SKM-1 treated with dmso at 0.1 percent for 144 hours (cell line): ENCODE data around the gene KIF2C.
"Not testable (repeated sequence)": the region's sequence is repeated elsewhere in the genome, so short reads cannot be mapped to it uniquely, and the experiment has no call there.

Source experiments
- DNase-seq: peaks from one replicate; lab custom pipeline; 2025; ENCODE audit not compliant: unreplicated experiment; lab: John Stamatoyannopoulos, UW

The KIF2C gene

DNA sequence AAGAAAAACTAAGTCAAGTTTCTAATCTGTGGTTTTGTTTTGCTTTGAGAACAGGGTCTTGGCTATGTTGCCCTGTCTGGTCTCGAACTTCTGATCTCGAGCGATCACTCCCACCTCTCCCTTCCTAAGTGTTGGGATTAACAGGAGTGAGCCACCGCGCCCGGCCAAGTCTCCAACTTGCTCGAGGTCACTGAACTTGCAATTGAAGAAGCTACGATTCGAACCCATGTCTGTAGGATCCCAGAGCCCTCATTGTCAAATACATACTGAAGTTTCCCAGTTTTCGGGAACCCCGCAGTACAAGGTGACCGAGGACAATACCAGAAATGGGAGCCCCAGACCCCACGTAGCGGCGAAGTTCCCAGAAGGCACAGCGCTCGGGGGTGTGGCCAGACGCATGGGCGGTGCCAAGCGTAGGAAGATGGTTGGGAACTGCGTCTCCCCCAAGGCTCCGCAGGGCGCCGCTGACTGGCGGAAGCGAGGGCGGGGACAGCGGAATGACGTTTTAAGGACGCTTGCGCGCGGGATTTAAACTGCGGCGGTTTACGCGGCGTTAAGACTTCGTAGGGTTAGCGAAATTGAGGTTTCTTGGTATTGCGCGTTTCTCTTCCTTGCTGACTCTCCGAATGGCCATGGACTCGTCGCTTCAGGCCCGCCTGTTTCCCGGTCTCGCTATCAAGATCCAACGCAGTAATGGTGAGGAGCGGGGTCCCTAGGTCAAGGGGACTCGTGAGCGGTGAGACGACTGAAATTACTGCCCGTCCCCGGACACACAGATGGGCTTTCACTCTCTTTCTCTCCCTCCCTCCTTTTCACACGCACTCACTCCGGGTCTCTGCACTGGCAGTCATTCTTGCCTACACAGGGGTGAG lies at the start of gene KIF2C:
Gene KIF2C (plus strand): TSS at position 531 of the 872 bp plus-strand sequence. CDS start 96 bp downstream, at position 627.
- peak; percentile 97 for DNase-seq

DNA sequence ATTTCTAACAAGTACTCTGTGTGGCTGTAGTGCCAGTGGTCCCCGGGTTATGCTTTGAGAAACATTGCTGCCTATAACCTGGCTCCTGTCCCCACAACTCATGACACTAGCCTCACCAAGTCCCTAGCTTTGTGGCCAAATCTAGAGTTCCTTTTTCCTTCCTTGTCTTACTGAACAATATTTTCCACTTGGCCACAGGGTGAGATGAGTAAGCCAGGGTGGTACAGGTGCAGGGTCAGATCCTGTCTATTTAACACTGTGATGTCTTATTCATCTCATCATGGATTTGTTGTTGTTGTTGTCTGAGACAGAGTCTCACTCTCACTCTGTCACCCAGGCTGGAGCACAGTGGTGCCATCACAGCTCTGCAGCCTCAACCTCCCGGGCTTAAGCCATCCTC lies 46.5 kb upstream of the KIF2C start:
- no peak for DNase-seq

DNA sequence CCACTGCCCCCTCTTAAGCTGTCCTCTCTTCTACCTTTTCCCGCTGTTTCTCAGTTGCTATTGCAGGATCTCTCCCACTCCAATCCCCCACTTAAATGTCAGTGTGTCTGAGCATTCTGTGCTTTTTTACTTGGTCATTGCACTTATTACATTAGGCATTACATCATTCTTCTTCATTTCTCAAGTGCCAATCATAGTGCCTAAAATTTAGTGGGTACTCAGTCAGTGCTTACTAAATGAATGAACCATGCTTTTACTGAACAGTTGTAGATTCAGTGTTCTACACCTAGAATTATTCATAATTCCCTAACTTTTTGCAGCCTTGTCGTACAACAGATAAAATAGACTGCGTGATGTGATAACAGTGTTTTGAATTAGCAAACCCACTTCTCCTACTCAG lies 45.7 kb upstream of the KIF2C start:
- DNase-seq, result no peak

DNA sequence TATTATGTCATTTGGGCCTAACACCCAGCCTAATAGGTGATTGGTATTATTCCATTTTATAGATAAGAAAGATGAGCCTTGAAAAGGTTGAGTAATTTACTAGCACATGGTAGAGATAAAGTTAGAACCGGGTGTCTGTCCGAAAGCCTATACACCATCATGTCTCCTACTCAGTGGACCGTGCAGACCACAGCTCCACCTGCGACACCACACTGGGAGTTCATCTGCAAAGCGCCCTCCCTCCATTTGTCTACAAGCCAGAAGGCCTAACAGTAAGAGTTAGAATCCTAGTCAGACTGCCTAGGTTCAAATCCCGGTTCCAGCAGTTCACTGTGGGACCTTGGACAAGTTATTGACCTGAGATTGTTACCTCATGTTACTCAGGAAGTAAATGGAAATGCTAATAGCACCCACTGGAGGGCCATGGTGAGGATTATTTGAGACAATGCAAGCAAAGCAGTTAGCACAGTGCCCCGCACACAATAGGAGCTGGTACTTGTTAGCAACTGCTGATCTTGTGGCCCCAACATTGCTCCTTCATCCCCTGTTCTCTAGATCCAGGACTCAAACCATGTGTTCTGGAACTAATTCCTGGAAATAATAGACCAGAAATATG lies 44.7 kb upstream of the KIF2C start:
- no peak for DNase-seq

DNA sequence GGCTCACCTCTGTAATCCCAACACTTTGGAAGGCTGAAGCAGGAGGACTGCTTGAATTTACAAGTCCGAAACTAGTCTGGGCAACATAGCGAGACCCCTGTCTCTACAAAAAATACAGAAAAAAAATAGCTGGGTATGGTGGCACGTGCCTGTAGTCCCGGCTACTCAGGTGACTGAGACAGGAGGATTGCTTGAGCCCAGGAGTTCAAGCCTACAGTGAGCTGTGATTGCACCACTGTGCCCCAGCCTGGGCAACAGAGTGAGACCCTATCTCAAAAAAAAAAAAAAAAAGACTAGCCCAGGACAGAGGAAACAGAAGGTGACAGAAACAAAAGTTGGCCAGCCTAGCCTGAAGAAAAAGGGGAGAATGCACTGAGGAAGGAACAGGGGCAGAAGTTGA lies 44.0 kb upstream of the KIF2C start:
- DNase-seq, result no peak

DNA sequence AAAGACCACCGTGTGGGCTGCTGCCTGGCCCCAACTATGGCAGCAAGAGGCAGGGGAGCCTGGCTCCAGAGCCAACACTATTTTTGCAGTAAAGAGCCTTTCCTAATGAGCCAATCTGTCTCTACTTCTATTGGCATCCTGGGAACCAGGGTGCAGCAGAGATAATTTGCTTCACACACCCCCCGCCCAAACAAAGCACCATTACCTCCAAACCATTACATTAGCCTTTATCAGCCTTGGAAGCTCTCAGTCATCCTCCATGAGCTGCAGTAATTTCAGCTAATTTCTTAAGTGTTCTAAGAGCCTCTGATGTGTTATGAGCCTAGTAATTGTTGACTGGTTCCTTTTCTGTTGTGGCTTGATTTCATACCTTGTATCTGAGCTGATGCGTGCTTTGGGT lies 43.5 kb upstream of the KIF2C start:
- no peak for DNase-seq

DNA sequence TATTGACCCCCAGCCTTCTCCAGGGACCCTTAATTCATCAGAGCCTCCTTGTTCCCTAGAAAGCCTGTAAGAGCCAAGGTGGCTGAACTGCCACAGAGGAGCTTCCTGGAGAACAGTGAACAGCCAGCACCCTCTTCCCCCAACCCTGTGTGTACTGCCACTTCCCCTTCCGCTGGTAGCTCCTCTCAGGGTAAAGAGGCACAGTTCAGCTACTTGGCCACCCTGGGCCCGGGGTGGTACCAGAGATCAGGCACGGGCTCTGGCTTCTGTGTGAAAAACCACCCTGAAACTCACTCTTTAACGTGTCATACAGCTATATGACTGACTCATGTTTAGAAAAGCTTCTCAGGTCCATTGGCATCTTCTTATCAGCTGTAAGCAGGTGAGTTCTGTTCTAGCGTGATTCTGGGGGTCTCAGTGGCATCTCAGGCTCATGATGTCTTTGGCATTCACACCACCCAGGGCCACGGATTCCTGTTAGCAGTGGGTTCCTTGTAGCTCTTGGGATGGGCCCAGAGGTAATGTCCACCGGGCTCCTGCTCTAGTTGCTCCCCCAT lies 42.8 kb upstream of the KIF2C start:
- DNase-seq, result no peak

DNA sequence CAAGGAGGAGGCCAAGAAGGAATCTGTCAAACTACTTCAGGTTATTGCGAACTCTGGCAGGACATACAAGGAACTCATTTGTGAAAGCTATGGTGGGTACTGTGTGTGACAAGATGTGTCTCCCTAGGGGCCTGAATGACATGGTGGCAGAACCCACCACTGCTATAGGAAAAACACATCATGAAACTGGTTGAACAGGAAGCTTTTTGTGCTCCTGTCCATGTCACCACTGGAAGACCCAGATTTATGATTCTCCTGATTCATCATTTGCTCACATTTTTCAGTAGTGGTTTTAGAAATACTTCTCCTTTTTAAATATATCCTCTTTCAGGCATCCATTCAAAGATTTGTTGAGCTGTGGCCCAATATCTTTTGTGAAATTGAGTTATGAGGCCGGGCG lies 41.5 kb upstream of the KIF2C start:
- DNase-seq, result peak; percentile 17

DNA sequence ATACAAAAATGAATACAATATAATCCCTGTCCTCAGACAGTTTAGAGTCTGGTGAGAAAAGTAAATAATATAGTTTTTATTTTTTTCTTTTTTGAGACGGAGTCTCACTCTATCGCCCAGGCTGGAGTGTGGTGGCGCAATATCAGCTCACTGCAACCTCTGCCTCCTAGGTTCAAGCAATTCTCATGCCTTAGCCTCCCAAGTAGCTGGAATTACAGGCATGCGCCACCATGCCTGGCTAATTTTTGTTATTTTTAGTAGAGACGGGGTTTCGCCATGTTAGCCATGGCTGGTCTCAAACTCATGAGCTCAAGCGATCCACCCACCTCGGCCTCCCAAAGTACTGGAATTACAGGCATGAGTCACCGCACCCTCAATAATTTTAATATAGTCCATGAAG lies 40.3 kb upstream of the KIF2C start:
- not testable (repeated sequence) for DNase-seq

DNA sequence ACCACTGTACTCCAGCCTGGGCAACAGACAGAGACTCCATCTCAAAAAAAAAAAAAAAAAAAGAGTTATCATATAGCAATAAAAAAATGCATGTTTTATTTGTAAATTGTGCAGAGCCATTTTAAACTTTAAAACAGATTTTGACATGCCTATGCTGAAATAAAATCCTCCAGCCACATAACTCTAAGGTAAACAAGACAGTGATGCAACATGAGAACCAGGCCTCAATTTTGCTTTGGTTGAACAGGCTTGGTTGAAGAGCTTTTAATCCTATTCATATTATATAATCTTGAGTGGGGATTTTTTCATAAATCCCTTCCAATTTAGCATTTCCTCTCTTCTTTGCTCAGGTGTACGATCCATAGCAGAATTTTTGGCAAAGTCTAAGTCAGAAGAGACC lies 39.1 kb upstream of the KIF2C start:
- DNase-seq, result no peak

DNA sequence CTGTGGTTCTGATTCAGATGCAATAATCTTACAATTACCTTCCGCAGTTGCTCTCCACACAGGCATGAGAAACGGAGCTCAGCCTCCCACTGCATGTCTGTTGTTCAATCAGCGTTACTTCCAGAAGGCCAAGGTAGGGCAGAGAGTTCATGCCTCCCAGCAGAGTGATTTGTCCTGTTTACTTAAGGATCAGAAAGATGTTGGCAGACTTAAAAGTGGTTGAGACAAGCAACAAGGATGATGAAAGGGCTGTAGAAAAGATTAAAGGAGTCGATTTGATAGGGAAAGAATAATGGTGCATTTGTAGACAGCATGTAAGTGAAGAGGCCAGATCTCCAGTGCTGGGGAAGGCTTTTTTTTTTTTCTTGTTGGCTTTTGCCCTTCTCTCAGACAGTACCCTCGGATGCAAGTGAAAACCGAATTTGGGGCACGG lies 38.5 kb upstream of the KIF2C start:
- no peak for DNase-seq

DNA sequence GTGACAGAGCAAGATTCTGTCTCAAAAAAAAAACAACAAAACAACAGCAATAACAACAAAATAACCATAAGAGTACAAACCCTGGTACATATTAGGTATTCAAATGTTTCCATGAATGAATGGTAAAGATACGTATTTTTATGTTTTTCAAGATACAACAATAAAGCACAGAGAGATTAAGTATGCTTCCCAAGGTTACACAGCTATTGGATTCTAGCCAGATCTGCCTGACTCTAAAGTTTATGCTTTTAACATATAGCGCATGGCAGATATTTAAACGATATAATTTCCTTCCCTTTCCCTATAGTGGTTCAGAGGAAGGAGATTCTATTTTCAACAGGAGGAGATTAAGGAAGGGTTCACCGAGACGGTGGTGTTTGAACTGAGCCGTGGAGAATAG lies 34.2 kb upstream of the KIF2C start:
- DNase-seq, result no peak

DNA sequence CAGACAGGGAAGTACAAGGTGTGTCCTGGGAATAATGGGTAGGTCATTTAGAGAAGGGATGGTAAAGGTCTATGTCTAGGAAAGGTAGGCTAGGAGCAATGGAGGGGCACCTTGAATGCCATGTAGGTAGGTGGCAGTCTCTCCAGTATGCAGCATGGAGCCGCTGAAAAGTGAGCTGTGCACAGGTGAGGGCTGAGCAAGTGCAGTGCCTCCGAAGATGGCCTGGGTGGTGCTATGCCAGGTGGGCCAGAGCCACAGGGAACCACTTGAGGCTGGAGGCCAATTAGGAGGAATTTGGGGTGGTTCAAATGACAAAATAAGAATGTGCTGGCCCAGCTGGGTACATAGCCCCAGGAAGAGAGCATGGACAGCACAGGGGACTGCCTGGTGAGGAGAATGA lies 33.7 kb upstream of the KIF2C start:
- DNase-seq, result no peak

DNA sequence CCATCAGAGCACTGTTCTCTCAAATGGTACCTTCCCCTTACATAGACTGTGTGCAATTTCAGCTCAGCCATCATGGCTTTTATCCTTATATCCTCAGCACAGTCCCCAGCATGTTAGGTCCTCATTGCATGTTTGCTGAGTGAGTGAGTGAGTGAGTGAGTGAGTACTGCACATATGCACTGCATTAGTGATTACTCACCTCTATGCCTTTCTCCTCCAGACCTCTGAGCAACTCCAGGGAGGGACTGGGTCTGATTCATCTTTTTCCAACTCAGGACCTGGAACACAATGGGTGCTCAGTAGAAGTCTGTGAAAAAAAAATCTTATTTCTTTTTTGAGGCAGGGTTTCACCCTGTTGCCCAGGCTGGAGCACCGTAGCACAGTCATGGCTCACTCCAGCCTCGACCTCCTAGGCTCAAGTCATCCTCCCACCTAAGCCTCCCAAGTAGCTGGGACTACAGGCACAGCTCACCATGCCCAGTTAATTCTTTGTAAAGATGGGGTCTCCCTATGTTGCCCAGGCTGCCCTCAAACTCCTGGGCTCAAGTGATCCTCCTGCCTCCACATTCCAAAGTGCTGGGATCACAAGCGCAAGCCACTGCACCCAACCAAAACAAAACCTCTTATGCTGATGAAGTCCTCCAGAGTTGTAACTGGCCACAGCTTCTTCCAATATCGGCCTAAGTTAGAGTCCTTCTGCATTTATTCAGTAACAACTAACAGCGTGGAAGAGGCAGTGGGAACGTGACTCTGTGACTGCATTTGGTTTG lies 32.3 kb upstream of the KIF2C start:
- no peak for DNase-seq

DNA sequence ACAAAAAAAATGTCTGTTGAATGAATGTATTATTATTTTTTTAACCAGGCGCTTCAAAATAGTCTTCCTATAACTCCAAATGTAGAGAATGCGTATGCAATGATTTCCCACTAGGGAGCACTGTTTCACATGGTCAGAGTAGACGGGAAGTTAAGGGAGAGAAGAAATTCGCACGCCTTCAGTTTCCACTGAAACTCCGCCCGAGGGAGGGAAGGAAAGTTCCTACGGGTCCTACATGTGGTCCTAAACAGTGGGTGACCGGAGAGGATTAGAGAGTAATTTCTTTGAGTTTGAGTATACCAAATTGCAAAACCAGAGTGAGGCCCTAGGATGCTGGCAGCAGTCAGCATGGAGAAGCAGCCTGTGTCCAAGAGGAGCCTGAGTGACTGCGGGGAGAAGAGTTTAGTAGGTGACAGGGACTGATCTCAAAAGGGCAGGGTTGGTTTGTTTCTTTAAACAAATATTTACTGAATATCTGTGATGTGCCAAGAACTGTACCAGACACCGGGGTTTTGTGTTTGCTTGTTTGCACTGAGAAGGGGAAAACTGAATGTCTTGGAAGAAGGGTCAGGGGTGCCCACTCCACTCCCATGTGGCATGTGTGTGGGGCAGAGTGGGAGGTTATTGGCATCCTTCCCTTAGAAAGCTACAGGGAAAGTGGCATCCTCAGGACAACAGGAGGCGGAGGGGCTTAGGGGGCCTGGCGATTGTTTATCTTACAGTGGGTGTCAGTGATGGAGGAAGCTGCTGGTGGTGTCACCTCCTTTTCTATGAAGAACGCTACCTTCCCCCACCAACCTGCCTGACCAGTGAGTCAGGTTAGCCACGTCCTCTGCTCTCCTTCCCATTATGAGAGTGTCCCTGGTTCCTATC lies 31.4 kb upstream of the KIF2C start:
- peak; percentile 40 for DNase-seq

DNA sequence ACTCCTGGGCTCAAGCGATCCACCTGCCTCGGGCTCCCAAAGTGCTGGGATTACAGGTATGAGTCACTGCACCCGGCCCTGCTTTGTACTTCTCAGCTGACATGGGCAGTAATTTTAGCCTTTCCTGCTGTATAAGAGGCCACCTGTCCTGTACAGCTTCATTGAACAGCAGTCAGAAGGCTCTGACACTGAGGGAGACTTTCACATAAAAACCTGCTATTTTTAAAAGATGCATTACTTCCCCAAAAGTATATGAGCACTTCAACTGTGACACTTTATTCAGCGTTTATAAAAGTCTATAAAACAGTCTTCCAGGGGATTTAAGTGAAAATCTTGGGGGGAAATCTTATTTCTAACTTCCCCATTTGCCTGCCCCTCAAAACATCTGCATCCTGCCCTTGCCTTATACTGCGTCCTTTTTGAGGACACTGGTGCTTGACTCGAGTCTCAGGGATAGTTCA lies 26.3 kb upstream of the KIF2C start:
- no peak for DNase-seq

DNA sequence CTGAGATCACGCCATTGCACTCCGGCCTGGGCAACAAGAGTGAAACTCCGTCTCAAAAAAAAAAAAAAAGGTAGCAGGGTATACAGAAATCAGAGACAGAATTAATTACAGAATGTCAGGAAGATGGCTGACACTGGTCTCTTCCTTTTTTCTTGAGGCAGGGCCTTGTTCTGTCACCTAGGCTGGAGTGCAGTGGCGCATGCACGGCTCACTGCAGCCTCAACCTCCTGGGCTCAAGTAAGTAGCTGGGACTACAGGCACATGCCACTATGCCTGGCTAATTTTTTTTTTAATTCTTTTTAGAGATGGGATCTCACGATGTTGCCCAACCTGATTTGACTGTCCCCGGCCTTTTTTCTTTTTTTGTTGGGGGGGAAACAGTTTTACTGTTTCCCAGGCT lies 25.1 kb upstream of the KIF2C start:
- no peak for DNase-seq

DNA sequence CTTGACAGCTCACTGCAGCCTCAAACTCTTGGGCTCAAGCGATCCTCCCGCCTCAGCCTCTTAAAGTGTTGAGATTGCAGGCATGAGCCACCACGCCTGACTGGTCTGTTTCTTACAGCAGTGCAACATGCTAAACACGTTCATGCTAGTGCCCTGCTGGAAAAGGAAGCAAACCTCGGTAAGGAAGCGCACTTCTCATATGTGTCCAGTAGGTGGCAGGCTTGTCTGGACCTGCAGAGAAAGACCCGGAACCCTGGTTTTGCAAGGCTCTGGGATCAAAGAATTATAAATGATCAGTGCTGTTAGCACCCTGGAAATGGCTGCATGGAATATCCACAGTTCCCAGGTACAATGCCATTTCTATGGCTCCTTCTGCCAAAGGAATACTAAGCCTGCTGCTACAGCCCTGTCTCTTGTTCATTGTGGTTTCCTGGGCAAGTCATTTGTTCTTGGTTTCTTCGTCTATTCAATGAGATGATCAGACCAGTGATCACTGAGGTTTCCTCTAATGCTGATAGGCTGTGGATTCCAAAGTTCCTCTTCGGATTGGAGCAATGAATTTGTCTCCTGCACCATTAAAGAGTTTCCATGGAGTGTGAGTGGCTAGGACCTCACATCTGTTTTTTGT lies 24.6 kb upstream of the KIF2C start:
- peak; percentile 71 for DNase-seq

DNA sequence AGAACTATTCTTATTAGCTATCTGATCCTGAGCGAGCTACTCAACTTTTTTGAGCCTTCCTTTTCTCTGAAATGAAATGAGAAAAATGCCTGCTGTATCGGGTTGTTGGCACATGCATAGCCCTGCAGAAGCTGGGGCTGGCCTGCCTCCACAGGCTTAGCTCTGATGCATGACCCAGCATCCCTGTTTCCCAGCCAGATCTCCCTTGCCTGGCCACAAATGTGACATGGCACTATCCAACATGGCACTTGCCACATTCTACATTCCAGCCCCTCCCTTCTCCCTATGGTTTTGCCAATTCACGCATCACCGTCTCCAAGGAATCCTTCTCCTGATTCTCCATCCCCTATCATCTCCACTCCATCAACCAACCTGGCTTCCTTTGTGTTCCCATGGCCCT lies 22.5 kb upstream of the KIF2C start:
- no peak for DNase-seq

DNA sequence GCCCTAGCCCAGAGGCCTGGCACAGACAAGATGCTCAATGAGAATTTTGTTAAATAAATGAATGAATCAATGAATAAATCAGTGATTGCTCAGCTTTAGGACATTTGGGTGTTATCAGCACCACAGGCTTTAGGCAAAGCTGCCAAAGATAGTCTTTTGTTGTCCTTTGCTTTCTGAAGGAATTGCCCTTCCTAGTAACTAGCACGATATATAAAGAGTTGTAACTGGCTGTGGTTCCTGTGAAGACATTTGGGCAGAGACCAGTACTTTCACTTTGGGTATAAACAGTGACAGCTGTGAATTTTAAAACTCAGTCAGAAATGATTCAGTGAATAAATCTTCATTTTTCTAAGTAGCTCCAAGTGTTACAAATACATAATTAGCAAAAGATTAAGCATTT lies 22.0 kb upstream of the KIF2C start:
- no peak for DNase-seq
